Panc1 (cell line): ENCODE results near the gene AP3B1. TPM values are rescaled to one million over a fixed set of nuclear protein-coding genes. Genes with fewer than 3 reads are reported as not detected.
"Not testable (repeated sequence)": the region's sequence is repeated elsewhere in the genome, so short reads cannot be mapped to it uniquely, and the experiment has no call there.

Experiments
- ATAC-seq: fragments of 200-7000 bp; cut with Tn5 transposase; 2 replicates; pipeline ENCODE4 v1.9.1; 2020; ENCODE audit warnings: mild to moderate bottlenecking, moderate library complexity
- BruUV-seq: library from RNA; stranded (reverse); fragments of 400-500 nt; replicated peaks from 2 replicates; lab custom pipeline; 2021; lab: Mats Ljungman, UMichigan
- CTCF ChIA-PET: fragments of 300-600 bp; sonication (Branson Sonifier 250); formaldehyde crosslinking; loops from one replicate; lab custom pipeline; 2022; ENCODE audit warnings: antibody characterized with exemption; lab: Charles Lee
- POLR2A ChIA-PET: fragments of 300-600 bp; sonication (Branson Sonifier 250); formaldehyde crosslinking; loops from one replicate; lab custom pipeline; 2022; ENCODE audit warnings: antibody characterized with exemption; lab: Charles Lee
- DNase-seq: peaks from one replicate; pipeline ENCODE4 v3.0.0-alpha.2; 2010; ENCODE audit warnings: low read depth, low spot score
- H3K27ac ChIP-seq: 2 replicates; pipeline ENCODE4 v1.5.1; 2011; ENCODE audit warnings: mild to moderate bottlenecking, low read length, inconsistent platforms
- H3K27me3 ChIP-seq: fragments of 200-500 bp; sonication (Bioruptor generic); 2 replicates; pipeline ENCODE4 v1.6.0; 2014; ENCODE audit warnings: low read length, inconsistent platforms; ENCODE audit not compliant: control insufficient read depth, insufficient read depth
- H3K36me3 ChIP-seq: fragments of 200-500 bp; sonication (Bioruptor generic); 2 replicates; pipeline ENCODE4 v1.5.1; 2014; ENCODE audit warnings: inconsistent platforms, mild to moderate bottlenecking, low read length, moderate library complexity; ENCODE audit not compliant: control insufficient read depth, insufficient read depth
- H3K4me1 ChIP-seq: 2 replicates; pipeline ENCODE4 v1.5.1; 2011; ENCODE audit warnings: inconsistent platforms, mild to moderate bottlenecking, low read length, moderate library complexity; ENCODE audit not compliant: control insufficient read depth, insufficient read depth
- H3K4me3 ChIP-seq, 2 experiments: 2 replicates each; pipeline ENCODE4 v1.5.1; 2011 to 2012; ENCODE audit warnings: low read depth in 2 of 2, low read length in 2 of 2, mild to moderate bottlenecking in 2 of 2, inconsistent platforms in 1 of 2, moderate library complexity in 1 of 2
- H3K9me3 ChIP-seq: fragments of 200-500 bp; sonication (Bioruptor generic); 2 replicates; pipeline ENCODE4 v1.5.1; 2014; ENCODE audit warnings: low read depth, mild to moderate bottlenecking, inconsistent platforms, low read length, moderate library complexity; ENCODE audit not compliant: control insufficient read depth, insufficient read depth
- POLR2AphosphoS5 ChIP-seq: IDR thresholded peaks from 2 replicates; pipeline ENCODE4 v1.6.1; 2012; ENCODE audit warnings: mild to moderate bottlenecking, low read depth, low read length, moderate library complexity
- SIN3A ChIP-seq: IDR thresholded peaks from 2 replicates; pipeline ENCODE4 v1.6.1; 2012; ENCODE audit warnings: low read depth, mild to moderate bottlenecking, low read length, moderate library complexity, borderline replicate concordance; ENCODE audit not compliant: insufficient read depth
- TCF7L2 ChIP-seq: IDR thresholded peaks from 2 replicates; pipeline ENCODE4 v1.6.1; 2011; ENCODE audit warnings: mild to moderate bottlenecking, low read depth, low read length, inconsistent platforms
- in situ Hi-C: cut with HindIII; loops from 2 replicates; pipeline ENCODE4 v1.10.0; 2016; ENCODE audit warnings: low sequenced_read_pairs, low pct_unique_long_range_greater_than_20kb
- intact Hi-C: fragments of 100-400 bp; cut with micrococcal nuclease; formaldehyde crosslinking; loops from one replicate; pipeline ENCODE4 v1.10.0; 2022; ENCODE audit not compliant: unreplicated experiment
- total RNA-seq: library from RNA; stranded (reverse); gene quantifications from one replicate; pipeline ENCODE4 v1.2.1, GENCODE V29; 2021; ENCODE audit not compliant: unreplicated experiment
- TF ChIP-seq, protein P1 (sequence below): fragments of 450-650 bp; IDR thresholded peaks from 2 replicates; pipeline ENCODE4 v1.5.1; 2017; ENCODE audit warnings: mild to moderate bottlenecking
- TF ChIP-seq, protein P2 (sequence below), 2 experiments: IDR thresholded peaks; 2 replicates each; pipeline ENCODE4 v1.6.1; 2011 to 2012; ENCODE audit warnings: low read depth in 2 of 2, control low read depth in 1 of 2, low read length in 1 of 2, mild to moderate bottlenecking in 1 of 2, moderate library complexity in 1 of 2; ENCODE audit not compliant: insufficient read depth in 1 of 2

AP3B1 gene
- total RNA-seq, 1 experiment from 2014 or later: 55.4 TPM

DNA sequence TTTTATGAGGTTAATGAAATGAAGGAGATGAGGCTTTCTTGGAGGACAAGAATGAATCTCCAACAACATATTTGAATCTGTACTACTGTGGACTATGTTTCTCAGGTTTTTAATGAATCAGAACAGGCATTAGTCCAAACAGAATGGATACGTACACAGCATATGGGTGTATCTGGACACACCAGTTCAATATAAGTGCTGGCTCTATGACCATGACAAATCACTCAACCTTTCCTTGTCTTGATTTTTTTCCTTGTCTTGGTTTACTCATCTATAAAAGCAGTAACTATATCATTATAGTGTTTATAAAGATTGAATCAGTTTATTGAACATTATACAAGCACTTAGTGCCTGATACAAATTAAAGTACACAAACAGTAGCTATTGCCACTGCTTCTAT is 104.1 kb downstream of the AP3B1 start:
- Histone ChIP-seq H3K27me3 (no peaks in the 10 kb centered on the region), H3K27ac (no peak overlapping the region), H3K9me3 (no peaks in the 10 kb centered on the region), H3K4me3 (no peak overlapping the region), H3K36me3 (no peaks in the 10 kb centered on the region), H3K4me1 (no peaks in the 10 kb centered on the region)
- DNase-seq (no peak), ATAC-seq (no peak)
- CTCF ChIA-PET: no interaction called here
- TF ChIP-seq TCF7L2: no peak
- no peak for TF ChIP-seq POLR2AphosphoS5
- TF ChIP-seq, protein P1, sequence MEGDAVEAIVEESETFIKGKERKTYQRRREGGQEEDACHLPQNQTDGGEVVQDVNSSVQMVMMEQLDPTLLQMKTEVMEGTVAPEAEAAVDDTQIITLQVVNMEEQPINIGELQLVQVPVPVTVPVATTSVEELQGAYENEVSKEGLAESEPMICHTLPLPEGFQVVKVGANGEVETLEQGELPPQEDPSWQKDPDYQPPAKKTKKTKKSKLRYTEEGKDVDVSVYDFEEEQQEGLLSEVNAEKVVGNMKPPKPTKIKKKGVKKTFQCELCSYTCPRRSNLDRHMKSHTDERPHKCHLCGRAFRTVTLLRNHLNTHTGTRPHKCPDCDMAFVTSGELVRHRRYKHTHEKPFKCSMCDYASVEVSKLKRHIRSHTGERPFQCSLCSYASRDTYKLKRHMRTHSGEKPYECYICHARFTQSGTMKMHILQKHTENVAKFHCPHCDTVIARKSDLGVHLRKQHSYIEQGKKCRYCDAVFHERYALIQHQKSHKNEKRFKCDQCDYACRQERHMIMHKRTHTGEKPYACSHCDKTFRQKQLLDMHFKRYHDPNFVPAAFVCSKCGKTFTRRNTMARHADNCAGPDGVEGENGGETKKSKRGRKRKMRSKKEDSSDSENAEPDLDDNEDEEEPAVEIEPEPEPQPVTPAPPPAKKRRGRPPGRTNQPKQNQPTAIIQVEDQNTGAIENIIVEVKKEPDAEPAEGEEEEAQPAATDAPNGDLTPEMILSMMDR: no peak
- TF ChIP-seq, protein P2, sequence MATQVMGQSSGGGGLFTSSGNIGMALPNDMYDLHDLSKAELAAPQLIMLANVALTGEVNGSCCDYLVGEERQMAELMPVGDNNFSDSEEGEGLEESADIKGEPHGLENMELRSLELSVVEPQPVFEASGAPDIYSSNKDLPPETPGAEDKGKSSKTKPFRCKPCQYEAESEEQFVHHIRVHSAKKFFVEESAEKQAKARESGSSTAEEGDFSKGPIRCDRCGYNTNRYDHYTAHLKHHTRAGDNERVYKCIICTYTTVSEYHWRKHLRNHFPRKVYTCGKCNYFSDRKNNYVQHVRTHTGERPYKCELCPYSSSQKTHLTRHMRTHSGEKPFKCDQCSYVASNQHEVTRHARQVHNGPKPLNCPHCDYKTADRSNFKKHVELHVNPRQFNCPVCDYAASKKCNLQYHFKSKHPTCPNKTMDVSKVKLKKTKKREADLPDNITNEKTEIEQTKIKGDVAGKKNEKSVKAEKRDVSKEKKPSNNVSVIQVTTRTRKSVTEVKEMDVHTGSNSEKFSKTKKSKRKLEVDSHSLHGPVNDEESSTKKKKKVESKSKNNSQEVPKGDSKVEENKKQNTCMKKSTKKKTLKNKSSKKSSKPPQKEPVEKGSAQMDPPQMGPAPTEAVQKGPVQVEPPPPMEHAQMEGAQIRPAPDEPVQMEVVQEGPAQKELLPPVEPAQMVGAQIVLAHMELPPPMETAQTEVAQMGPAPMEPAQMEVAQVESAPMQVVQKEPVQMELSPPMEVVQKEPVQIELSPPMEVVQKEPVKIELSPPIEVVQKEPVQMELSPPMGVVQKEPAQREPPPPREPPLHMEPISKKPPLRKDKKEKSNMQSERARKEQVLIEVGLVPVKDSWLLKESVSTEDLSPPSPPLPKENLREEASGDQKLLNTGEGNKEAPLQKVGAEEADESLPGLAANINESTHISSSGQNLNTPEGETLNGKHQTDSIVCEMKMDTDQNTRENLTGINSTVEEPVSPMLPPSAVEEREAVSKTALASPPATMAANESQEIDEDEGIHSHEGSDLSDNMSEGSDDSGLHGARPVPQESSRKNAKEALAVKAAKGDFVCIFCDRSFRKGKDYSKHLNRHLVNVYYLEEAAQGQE (IDR thresholded peaks at IDR 0.05; ENCODE audit: insufficient read depth in 1 of 2, low read depth in 2 of 2, low read length in 1 of 2): no peak
- no peak for TF ChIP-seq SIN3A
- in situ Hi-C loops: no loop called here
- no TSS peak for BruUV-seq
- POLR2A ChIA-PET: no interaction called here
- intact Hi-C loops: no loop called here

DNA sequence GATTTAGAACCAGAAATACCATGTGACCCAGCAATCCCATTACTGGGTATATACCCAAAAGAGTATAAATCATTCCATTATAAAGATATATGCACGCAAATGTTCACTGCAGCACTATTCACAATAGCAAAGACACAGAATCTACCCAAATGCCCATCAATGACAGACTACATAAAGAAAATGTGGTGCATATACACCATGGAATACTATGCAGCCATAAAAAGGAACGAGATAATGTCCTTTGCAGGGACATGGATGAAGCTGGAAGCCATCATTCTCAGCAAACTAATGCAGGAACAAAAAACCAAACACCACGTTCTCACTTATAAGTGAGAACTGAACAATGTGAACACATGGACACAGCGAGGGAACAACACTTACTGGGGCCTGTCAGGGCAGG is 105.8 kb downstream of the AP3B1 start:
- POLR2A ChIA-PET, DNase-seq, H3K4me1 ChIP-seq, H3K27ac ChIP-seq, H3K9me3 ChIP-seq, in situ Hi-C loops, CTCF ChIA-PET, H3K27me3 ChIP-seq, ATAC-seq, intact Hi-C loops, H3K36me3 ChIP-seq, BruUV-seq, H3K4me3 ChIP-seq: not testable (repeated sequence)

DNA sequence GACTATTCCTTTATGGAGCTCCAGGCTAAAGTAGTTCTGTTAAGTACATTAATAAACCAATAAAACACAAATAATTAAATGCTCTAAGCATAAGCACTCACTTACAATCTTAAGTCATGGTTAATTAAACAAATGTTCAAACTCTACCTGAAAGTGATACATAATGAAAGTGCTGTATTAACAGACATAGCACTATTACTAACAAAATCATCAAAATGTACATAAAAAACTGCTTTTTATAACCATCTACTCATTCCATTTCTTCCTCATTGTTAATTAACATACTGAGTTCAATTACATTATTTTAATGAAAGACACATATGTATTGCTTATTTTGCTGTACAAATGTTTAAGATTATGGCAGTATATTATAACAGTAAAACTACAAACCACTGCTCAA is 107.3 kb downstream of the AP3B1 start:
- Histone ChIP-seq H3K27me3 (no peaks in the 10 kb centered on the region), H3K9me3 (no peaks in the 10 kb centered on the region), H3K36me3 (no peaks in the 10 kb centered on the region), H3K4me1 (0 out of 2 replicates have a peak, but pooled peaks cover 2% of the 10 kb centered on the region), H3K4me3 (no peak overlapping the region), H3K27ac (no peak overlapping the region)
- intact Hi-C loops: no loop called here
- POLR2A ChIA-PET: no interaction called here
- BruUV-seq: no TSS peak
- ATAC-seq: no peak
- in situ Hi-C loops: no loop called here
- CTCF ChIA-PET: no interaction called here
- no peak for DNase-seq
- TF ChIP-seq, protein P1: no peak
- no peak for TF ChIP-seq POLR2AphosphoS5
- TF ChIP-seq SIN3A: no peak
- TF ChIP-seq, protein P2 (IDR thresholded peaks at IDR 0.05; ENCODE audit: insufficient read depth in 1 of 2, low read depth in 2 of 2, low read length in 1 of 2): no peak
- no peak for TF ChIP-seq TCF7L2
